PC-9 (cell line): ENCODE results near the gene MOB3A. TPM values are rescaled to one million over a fixed set of nuclear protein-coding genes. Genes with fewer than 3 reads are reported as not detected.

Experiments used
- BruUV-seq: library from RNA; stranded (reverse); fragments of 400-500 nt; replicated peaks from 2 replicates; lab custom pipeline; 2021; lab: Mats Ljungman, UMichigan
- CTCF ChIA-PET: fragments of 300-600 bp; sonication (Branson Sonifier 250); formaldehyde crosslinking; loops from one replicate; lab custom pipeline; 2022; ENCODE audit warnings: antibody characterized with exemption; lab: Charles Lee
- POLR2A ChIA-PET: fragments of 300-600 bp; sonication (Branson Sonifier 250); formaldehyde crosslinking; loops from one replicate; lab custom pipeline; 2022; ENCODE audit warnings: antibody characterized with exemption; ENCODE audit not compliant: unreplicated experiment; lab: Charles Lee
- DNase-seq, 2 experiments: peaks; one replicate each; pipeline versions ENCODE4 v3.0.0 to v3.0.0-alpha.2; 2015 to 2022; ENCODE audit warnings: mixed read lengths in 1 of 2
- H2AFZ ChIP-seq: fragments of 200-600 bp; sonication (generic); 2 replicates; pipeline ENCODE4 v1.8.1; 2017; ENCODE audit warnings: antibody characterized with exemption
- H3F3A ChIP-seq: fragments of 200-600 bp; sonication (generic); 2 replicates; pipeline ENCODE4 v1.8.1; 2017; ENCODE audit warnings: antibody characterized with exemption, mild to moderate bottlenecking, low read depth; ENCODE audit not compliant: insufficient read depth
- H3K27ac ChIP-seq: fragments of 200-600 bp; sonication (generic); 2 replicates; pipeline ENCODE4 v1.6.1; 2016; ENCODE audit warnings: mixed run types
- H3K27me3 ChIP-seq: fragments of 200-600 bp; sonication (generic); 2 replicates; pipeline ENCODE4 v1.6.1; 2016; ENCODE audit warnings: low read depth, mixed run types; ENCODE audit not compliant: insufficient read depth
- H3K36me3 ChIP-seq: fragments of 200-600 bp; sonication (generic); 2 replicates; pipeline ENCODE4 v1.6.1; 2016; ENCODE audit warnings: low read depth, mixed run types
- H3K4me1 ChIP-seq: fragments of 200-600 bp; sonication (generic); replicated peaks from 2 replicates; pipeline ENCODE4 v1.6.1; 2016; ENCODE audit warnings: mixed run types; ENCODE audit not compliant: insufficient read depth
- H3K4me2 ChIP-seq: fragments of 200-600 bp; sonication (generic); 2 replicates; pipeline ENCODE4 v1.6.1; 2017; ENCODE audit warnings: mixed run types
- H3K4me3 ChIP-seq: fragments of 200-600 bp; sonication (generic); 2 replicates; pipeline ENCODE4 v1.6.1; 2016; ENCODE audit warnings: mixed run types
- H3K79me2 ChIP-seq: fragments of 200-600 bp; sonication (generic); 2 replicates; pipeline ENCODE4 v1.6.1; 2017; ENCODE audit warnings: low read depth, mixed run types
- H3K9me2 ChIP-seq: fragments of 200-600 bp; sonication (generic); 2 replicates; pipeline ENCODE4 v1.8.1; 2017; ENCODE audit warnings: mild to moderate bottlenecking; ENCODE audit not compliant: insufficient read depth
- H3K9me3 ChIP-seq: fragments of 200-600 bp; sonication (generic); 2 replicates; pipeline ENCODE4 v1.8.1; 2016; ENCODE audit warnings: low read depth; ENCODE audit not compliant: insufficient read depth
- H4K20me1 ChIP-seq: fragments of 200-600 bp; sonication (generic); 2 replicates; pipeline ENCODE4 v1.8.1; 2017; ENCODE audit not compliant: insufficient read depth
- EZH2 ChIP-seq: fragments of 200-600 bp; sonication (generic); IDR thresholded peaks from 2 replicates; pipeline ENCODE4 v1.8.0; 2017; ENCODE audit warnings: antibody characterized with exemption, low read depth
- intact Hi-C: fragments of 100-400 bp; cut with micrococcal nuclease; formaldehyde crosslinking; loops from one replicate; pipeline ENCODE4 v1.10.0; 2022; ENCODE audit not compliant: unreplicated experiment
- total RNA-seq: library from RNA; stranded (reverse); gene quantifications from 2 replicates; pipeline ENCODE4 v1.2.3, GENCODE V29; 2021
- TF ChIP-seq, protein P1 (sequence below): fragments of 200-600 bp; sonication (generic); conservative IDR thresholded peaks from 2 replicates; pipeline ENCODE4 v1.6.1; 2017; ENCODE audit warnings: mixed run types, antibody characterized with exemption, mild to moderate bottlenecking, moderate library complexity

Gene MOB3A
- total RNA-seq, 1 experiment from 2014 or later: 28.9 TPM

DNA sequence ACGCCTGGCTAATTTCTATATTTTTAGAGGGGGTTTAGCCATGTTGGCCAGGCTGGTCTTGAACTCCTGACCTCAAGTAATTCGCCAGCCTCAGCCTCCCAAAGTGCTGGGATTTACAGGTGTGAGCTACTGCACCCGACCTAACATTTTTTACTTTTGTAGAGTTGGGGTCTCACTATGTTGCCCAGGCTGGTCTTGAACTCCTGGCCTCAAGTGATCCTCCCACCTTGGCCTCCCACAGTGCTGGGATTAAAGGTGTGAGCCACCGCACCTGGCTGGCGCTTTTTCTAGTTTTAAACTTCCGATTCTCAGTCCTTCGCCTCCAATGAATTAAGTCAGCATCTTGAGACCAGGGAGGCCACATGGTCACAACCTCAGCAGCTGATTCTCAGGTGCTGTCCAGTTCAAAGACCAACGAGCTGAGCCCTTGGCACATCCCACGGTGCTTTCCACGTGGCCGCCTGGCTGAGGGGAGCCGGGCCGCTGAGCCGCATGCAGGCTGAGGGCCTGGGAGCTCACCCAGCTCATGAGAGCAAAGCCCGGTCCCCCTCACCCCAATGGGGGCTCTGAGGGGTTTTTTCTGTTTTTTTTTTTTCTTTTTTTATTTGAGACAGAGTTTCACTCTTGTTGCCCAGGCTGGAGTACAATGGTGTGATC, 46.2 kb upstream of the MOB3A start:
- no peak for DNase-seq
- TF ChIP-seq, protein P1, sequence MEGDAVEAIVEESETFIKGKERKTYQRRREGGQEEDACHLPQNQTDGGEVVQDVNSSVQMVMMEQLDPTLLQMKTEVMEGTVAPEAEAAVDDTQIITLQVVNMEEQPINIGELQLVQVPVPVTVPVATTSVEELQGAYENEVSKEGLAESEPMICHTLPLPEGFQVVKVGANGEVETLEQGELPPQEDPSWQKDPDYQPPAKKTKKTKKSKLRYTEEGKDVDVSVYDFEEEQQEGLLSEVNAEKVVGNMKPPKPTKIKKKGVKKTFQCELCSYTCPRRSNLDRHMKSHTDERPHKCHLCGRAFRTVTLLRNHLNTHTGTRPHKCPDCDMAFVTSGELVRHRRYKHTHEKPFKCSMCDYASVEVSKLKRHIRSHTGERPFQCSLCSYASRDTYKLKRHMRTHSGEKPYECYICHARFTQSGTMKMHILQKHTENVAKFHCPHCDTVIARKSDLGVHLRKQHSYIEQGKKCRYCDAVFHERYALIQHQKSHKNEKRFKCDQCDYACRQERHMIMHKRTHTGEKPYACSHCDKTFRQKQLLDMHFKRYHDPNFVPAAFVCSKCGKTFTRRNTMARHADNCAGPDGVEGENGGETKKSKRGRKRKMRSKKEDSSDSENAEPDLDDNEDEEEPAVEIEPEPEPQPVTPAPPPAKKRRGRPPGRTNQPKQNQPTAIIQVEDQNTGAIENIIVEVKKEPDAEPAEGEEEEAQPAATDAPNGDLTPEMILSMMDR: no peak
- no peak for TF ChIP-seq EZH2
- no peaks in the 10 kb centered on the region for H3K36me3 ChIP-seq
- H4K20me1 ChIP-seq: peaks cover 73% of the 10 kb centered on the region
- no peaks in the 10 kb centered on the region for H3K27me3 ChIP-seq
- peaks cover 70% of the 10 kb centered on the region for H3K79me2 ChIP-seq
- CTCF ChIA-PET: interaction anchor here (0.7 kb wide), 1 partner anchor 29 kb away, joined by 4 read pairs; no protein-coding TSS in a partner anchor
- no TSS peak for BruUV-seq
- no peaks in the 10 kb centered on the region for H3K9me3 ChIP-seq
- POLR2A ChIA-PET: interaction anchor here (0.7 kb wide), 1 partner anchor 316 kb away, joined by 11 read pairs; no protein-coding TSS in a partner anchor
- intact Hi-C loops: no loop called here
- H2AFZ ChIP-seq: no peak overlapping the region
- H3K9me2 ChIP-seq: no peaks in the 10 kb centered on the region
- no peak overlapping the region for H3K4me3 ChIP-seq
- H3K27ac ChIP-seq: no peak overlapping the region
- no peaks in the 10 kb centered on the region for H3K4me1 ChIP-seq
- H3K4me2 ChIP-seq: no peak overlapping the region
- H3F3A ChIP-seq: no peaks in the 10 kb centered on the region

DNA sequence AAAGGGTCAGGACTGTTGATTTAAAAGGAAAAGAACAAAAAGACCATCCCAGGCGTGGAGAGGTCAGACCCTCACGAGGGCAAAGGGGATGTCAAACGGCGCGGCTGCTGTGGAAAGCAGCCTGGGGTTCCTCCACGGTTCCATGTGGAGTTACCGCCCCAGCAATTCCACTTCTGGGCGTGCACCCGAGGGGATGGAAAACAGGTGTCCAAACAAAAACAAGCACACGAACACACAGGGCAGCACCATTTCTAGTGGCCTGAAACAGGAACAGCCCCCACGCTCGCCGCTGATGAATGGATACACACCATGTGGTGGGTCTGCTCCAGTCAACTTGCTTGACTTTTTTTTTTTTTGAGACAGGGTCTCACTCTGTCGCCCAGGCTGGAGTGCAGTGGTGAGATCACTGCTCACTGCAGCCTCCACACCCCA, 44.0 kb upstream of the MOB3A start:
- Histone ChIP-seq H3K79me2 (peaks cover 49% of the 10 kb centered on the region), H4K20me1 (peaks cover 52% of the 10 kb centered on the region), H3K4me3 (no peak overlapping the region), H3K9me3 (no peaks in the 10 kb centered on the region), H2AFZ (no peak overlapping the region), H3K27ac (no peak overlapping the region), H3K4me1 (no peaks in the 10 kb centered on the region), H3K36me3 (no peaks in the 10 kb centered on the region), H3K27me3 (no peaks in the 10 kb centered on the region), H3K4me2 (no peak overlapping the region), H3K9me2 (no peaks in the 10 kb centered on the region), H3F3A (no peaks in the 10 kb centered on the region)
- no peak for TF ChIP-seq EZH2
- TF ChIP-seq, protein P1: no peak
- no TSS peak for BruUV-seq
- intact Hi-C loops: no loop called here
- POLR2A ChIA-PET: no interaction called here
- CTCF ChIA-PET: interaction anchor here (0.6 kb wide), 1 partner anchor 117 kb away, joined by 22 read pairs; no protein-coding TSS in a partner anchor
- no peak for DNase-seq

DNA sequence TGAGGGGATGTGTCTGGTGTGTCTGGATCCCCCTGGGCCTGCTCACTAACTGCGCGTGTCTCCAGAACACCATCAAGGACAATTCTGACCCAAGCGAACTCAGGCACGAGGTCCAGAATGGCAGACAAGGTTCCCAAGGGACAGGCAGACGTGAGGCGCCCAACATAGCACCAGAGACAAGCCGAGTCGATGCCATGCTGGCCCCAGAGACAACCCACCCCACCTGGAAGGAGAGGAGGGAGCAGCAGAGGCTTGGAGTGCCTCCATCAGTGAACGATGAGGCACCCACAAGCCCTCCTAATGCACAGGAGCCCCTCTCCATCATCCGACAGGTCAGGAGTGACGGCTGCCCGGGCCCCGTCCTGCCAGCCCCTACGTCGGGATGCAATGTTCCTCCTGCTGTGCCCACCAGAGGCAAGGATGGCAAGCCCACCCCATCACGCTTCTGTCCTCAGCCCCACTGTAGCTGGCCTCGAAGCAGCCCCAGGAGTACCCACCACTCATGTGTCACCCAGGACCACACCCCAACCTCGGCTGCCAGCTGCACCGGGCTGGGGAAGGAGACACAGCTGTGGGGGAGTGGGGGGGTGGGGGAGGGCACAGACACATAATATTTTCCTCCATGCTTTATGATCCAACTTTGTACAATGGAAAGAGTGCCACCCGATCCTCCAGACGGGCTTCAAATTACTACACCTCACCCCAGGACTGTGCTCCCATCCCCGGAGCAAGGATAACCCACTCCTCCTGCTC, 43.4 kb upstream of the MOB3A start:
- Histone ChIP-seq H3K9me3 (no peaks in the 10 kb centered on the region), H3K36me3 (no peaks in the 10 kb centered on the region), H3K4me2 (no peak overlapping the region), H3K4me3 (no peak overlapping the region), H3F3A (no peaks in the 10 kb centered on the region), H3K27ac (no peak overlapping the region), H3K4me1 (no peaks in the 10 kb centered on the region), H4K20me1 (peaks cover 46% of the 10 kb centered on the region), H3K9me2 (no peaks in the 10 kb centered on the region), H3K27me3 (no peaks in the 10 kb centered on the region), H2AFZ (no peak overlapping the region), H3K79me2 (peaks cover 43% of the 10 kb centered on the region)
- intact Hi-C loops: no loop called here
- CTCF ChIA-PET: no interaction called here
- no peak for DNase-seq
- TF ChIP-seq EZH2: no peak
- TF ChIP-seq, protein P1: no peak
- POLR2A ChIA-PET: no interaction called here
- BruUV-seq: no TSS peak
